SK-N-DZ (cell line): ENCODE data around the gene TMEM200A.

Experiments used
- DNase-seq: peaks from one replicate; pipeline ENCODE4 v3.0.0-alpha.2; 2015; ENCODE audit warnings: low spot score

Gene TMEM200A

DNA sequence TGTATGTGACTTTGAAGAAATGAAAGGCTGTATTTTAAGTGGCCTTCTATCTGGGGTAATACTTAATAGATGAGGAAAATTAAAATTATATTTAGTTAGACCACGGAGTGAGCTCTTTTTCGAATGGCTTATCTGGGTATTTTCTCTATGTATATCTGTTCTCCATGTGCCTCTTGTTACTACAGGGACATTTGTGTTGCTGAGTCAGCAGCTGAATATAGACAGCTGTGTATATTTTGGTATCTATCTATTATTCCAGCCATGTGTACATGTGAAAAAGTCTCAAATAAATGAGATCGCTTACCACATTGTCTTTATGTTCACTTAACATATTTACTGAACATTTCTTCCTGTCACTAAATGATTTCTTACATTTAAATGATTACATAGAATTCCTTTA lies 57.2 kb downstream of the TMEM200A start:
- no peak for DNase-seq

DNA sequence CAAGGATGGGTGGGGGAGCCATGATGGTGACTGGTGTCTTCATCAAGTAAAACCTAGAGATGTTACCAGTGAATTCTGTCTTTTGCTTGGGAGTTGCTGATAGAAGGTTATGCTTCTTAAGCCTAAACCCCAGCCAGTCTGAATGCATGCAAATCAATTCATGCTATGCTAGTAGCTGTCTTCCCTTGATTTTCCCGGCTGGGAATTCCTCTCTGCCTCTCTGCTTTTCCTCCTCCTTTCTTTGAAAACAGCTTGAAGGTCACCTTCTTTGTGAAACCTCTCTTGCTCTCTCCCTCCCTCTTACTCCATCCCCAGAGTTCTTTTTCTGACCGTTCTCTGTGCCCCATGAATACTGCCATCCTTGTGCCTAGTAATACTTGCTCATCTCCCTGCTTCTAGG lies 58.9 kb downstream of the TMEM200A start:
- DNase-seq: no peak

DNA sequence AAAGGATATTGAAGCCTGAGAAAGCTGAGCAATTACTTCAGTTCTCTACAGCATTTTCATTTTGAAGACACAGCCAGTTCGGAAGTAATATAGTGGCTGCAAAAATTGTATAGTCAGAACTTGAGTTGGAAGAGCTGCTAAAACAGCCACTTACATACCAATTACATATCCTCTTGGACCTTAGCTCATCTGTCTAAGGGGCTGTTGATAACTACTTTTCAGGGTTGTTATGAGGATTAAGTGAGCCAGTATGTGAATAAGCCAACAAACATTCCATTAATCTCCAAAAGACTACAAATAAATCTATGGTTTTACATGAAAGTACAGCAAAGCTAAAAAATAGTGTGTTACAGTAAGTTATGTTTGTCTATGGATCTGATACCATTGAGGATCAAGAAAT lies 59.7 kb downstream of the TMEM200A start:
- no peak for DNase-seq

DNA sequence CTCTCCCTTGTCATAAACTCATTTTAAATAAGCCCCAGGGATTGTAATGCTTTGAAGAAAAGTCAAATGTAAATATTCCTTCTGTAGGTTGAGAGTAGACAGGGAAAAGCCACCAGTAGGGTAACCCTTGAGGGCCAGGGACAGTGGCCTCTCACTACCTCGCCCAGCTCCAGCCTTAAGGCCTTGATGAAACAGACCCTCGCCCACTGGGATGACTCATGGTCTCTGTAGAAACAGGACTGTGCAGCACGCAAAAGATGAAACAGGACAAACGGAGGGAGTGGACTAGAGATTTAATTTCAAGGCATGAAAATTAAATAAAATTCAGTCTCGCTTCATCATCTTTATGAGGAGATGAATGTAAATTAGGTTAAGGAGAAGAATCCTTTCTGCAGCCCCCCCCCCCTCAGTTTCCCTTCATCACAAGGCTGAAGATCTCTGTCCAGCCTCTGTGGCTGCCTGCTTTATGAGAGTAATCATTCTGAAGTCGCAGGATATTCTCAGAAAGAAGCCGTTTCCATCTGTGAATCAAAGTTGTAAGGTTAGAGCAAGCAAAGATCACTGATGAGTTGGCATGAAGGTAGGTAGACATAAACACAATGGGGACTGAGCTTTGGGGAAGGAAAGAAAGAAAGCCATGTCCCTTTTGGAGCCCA lies 60.4 kb downstream of the TMEM200A start:
- DNase-seq: peak; percentile 44

DNA sequence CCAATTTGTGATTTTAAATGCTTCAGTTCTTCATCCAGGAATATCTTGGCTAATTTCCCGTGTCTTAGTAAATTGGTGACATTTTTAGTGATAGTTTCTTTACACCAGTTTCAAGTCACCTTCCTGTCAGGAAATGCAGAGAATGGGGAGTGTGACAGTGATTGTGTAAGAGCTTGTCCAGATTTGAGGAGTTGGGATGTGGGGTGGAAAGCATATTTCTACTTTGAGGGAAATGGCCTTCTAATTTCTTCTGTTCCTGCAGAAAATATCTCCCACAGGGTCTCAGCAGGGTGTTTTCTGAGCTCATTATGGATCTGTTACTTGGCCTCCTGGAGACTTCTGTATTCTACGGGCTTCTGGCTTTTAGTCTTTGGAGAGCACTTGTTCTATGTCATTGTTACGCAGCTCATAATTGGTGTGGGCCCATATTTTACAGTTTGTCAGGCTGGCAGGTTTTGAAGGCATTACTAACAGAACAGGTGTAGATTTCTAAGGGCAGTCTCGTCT lies 65.6 kb downstream of the TMEM200A start:
- DNase-seq: no peak

DNA sequence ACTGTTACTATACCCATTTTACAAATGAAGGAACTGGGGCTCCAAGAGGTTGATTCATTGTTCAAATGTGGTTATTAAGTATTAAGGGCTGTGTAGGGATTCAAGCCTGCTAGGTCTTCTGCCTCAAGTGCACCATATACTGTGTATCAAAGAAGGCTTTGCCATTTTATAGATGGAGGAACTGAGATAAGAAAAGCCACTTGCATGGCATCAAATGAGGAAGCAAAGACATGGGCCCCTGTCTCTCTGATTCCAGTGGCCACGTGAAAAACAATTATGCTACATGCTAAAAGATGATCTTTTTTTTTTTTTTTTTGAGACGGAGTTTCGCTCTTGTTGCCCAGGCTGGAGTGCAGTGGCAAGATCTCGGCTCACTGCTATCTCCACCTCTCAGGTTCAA lies 67.0 kb downstream of the TMEM200A start:
- no peak for DNase-seq

DNA sequence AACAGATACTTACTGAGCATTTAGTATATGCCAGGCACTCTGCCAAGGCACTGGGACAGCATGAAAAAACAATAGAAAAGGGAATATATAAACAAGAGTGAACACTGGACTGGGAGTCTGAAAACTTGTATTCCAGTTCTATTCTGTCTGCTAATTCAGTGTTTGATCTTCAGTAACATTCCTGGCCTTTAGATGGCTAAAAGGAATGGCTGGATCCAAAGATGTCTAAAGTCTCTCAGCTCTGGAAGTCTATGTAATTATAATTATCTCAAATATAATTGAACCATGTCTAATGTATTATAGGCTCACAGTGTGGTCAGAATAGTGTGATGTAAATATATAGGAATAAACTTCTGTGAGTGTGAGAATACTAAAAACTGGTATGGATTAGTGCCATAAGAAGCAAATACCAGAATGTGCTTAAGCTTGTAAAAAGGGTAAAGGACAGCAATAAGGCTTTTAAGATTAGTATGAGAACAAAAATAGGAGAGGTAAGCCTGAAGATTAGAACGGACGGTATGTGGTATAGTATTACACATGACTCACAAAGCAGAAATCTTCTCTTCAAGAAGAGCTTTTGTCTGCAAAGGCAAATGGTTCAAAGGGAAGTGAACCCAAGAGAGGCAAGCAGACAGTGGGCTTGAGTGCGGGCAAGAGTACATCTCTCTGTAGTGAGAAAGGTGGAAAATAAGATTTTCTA lies 68.5 kb downstream of the TMEM200A start:
- DNase-seq: no peak

DNA sequence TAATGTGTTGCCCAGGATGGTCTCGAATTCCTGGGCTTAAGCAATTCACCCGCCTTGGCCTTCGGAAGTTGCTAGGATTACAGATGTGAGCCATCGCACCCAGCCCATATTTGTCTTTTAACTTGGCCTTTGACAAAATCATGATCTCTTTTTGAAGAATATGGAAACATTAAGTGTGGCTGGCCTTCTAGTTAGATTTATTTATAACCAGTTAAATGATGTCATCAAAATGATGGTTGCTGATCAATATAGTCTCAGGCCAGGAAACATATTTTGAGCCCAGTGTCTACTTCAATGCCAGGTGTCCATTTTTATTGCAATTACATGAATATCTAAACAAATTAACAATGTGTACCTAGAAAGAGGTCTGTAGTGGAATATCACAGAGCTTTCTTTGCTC lies 69.4 kb downstream of the TMEM200A start:
- DNase-seq: no peak

DNA sequence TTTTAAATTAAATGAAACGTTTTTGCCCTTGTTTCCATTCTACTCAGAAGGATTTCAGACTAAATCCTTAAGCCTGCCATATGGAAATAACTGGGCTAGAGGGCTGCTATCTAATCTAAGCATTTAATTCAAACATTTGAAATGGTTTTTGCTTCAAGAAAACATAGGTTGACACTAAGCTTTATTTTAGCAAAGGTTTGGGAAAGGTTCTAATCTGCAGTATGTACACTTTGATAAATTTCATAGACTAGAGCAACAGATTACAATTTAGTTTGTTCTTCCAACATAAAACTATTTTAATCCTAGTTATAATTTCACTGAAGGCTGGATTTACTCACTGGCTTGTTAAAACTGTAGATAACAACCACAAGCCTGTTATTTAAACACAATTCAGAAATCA lies 72.1 kb downstream of the TMEM200A start:
- no peak for DNase-seq

DNA sequence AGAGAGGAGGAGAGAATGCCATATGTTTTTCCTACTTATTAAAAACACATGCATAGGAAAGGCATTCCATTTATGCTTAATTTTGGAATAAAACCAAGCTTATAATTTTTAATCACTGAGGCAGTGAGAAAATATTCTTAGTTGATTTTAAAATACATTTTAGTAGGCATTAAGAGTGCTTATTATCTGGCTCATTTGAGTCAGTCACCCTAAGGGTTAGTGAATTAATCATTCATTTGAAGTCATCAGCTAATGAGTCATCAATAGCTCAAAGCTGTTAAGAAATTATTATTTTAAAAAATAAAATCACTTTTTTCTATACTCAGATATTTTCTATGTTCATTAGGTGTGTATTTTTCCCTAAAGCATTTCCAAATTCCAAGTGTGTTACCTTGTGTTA lies 81.6 kb downstream of the TMEM200A start:
- DNase-seq: no peak

DNA sequence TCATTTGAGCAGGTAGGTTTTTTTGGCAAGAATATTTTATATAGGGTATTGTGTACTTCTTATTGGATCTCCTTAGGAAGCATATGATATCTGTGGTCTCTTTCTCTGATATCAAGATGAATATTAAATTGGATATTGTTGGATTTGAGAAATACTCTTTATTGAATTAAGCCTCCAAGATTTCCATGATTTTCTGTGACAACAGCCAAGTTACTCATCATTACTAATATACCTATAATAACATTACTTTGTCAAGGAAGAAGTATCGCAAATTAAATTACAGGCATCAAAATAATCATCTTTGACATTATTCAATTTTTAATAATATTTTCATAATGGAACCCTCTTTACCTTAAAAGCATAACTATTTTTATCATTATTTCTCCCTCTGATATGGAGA lies 86.5 kb downstream of the TMEM200A start:
- DNase-seq: no peak

DNA sequence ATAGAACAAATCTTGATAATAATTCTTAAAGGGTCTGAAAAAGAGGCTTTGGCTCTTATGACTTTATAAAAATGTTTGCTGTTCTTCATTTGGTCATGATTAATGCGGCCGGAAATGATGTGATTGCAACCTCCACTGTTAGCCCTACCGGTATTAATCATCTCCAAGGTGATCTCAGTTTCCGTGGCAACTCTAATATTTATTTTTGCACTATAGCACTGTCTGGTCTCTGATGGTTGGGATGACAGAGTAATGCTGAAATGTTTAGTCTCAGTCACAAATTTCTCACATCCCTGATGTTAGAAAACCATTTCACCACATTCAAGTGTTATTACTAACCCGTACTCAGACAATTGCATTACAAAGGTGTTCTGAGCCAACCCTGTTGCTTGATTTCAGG lies 87.4 kb downstream of the TMEM200A start:
- DNase-seq: no peak

DNA sequence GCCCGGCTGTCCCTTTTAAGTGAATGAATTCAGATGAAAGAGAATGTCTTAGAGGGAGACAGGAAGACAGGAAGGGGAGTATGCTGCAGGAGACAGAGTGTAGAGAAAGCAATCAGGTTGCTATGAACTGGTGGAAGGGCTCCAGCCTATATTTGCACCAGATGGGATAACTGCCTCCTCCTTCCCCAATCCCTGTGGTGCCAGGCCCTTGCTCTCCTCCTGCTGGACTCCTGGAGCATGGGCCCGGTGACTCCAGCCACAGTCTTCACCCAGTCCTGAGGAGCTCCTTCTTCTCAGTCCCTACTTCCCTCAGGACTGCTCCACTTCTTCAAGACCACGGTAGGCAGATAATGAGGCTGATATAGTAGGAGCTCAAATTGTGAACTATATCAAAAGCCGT lies 91.8 kb downstream of the TMEM200A start:
- DNase-seq: no peak

DNA sequence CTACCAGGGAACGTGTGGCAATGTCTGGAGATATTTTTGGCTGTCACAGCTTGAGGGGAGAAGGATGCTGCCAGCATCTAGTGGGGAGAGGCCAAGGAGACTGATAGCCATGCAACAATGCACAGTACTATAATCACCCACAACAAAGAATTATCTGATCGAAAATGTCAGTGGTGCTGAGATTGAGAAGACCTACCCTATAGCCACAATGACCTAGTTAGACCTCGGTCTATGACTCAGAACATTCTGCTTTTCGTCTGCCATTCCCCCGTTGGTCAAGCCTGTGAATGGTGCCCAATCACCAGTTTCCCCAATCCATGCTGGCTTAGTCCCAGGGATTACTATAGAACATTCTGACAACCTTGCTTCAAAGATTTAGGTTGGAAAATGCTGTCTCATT lies 93.5 kb downstream of the TMEM200A start:
- DNase-seq: no peak

DNA sequence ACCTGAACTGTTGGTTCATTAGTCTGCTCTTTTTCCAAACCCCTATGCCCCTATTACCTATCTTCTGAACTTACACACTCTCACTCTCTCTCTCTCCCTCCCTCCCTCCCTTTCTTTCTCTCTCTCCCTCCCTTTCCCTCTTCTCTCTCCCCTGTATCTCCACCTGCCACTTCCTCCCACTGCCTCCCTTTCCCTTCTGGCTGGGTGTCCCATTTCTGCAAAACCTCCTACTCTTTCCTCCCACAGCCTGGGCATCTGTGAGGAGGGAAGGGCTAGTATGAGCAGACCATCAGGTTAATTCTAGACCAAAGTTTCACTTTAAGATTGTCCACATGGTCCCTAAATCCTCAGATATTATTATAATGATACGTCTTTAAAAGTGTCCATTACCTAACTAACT lies 95.1 kb downstream of the TMEM200A start:
- DNase-seq: no peak

DNA sequence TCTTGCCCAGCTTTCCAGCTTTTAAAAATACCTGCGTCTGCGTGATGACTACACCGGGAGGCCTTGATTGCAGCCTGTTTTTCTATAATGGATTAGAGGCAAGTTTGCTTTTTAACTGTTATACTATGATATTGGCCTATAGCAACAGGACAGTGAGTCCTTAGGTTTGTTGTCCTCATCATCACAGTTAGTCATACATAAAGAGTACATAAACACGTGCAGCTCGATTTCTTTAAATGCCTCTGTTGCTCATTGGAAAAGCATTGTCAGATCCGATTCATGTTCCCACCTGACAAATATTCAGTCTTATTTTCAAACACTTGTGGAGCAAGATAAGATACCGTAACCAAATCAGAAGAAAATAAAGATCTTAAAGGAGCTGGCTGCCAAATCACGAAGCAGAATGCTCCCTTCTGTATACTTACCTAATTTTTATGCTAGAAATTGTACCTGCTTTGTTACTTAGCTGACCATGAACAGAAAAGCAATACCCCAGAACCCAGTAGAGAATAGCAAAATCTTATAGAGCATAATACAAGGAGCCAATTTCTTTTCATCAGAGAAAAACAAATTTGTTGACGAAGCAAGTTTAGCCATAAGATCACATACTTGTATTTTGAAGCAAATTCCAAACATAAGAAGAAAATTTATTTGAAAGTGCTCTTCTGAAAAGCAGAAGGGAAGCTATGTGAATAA lies 100.4 kb downstream of the TMEM200A start:
- DNase-seq: no peak

DNA sequence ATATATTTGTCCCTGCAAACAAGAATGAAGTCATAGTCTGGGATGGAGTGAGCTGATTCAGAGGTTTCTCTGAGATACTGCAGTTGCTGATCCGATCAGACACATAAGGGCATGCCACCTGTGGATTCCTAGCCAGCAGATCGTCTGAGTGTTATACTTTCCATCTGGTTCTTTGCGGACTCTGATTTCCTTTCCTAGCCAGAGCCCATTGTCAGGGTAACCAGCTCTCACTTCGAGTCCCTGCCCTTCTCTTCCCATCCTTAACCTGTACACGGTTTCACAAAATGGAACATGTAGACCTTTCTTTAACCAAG lies 100.9 kb downstream of the TMEM200A start:
- no peak for DNase-seq

DNA sequence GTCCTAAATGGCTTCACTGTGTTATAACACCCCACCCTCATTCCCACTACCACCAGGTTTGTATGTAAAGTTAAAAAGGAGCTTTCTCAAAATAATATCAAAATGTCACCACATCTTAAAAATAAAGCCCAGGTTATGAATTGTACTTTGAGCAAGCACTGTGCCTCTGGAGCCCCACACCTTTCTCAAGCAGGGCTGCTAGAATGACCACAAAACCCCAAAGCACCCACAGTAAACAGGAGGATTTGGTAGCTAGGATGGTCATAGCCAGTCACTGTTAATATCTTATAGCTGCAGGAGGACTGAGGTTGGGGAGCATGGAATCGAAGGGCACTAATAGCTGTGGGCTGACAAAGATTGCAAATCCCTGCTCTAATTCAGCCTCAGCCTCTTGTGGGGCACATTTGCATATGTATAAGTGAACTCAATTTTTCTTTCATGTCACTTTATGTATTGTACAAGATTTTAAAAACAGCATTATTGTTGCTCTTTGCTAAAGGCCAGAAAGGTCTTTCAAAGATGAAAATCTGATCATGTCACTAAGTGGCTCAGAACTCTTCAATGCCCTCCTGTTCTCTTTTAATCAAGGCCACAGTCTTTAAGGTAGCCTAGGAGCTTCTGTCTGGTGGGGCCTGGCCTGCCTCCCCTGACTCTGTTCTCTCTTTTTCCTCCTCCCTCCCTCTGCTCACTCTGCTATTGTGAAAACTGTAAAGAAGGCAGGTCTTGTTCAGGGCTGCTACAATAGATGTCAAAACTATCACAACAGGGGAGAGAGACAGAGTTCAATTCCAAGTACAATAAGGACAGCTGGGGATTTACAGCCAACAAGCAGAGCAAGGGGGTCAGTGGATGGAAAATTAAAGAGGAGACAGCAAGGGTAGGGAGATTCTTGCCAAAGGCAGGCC lies 101.6 kb downstream of the TMEM200A start:
- DNase-seq: no peak

DNA sequence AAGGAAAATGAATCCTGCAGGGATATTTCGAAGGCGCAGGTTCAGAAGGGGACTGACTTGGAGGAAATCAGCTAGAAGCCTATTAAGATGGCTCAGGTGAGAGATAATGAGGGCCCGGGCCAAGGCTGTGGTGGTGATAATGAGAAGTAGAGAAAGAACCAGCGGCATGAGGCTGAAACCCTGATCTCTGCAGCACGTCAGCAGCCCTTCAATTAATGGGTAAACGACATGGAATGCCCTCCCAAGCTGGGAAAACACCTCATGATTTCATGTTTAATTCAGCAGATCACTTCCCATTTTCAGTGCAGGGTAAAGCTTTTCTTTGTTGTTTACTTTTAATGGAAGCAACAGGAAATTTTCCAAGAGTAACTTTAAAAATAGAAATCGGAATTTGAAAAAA lies 104.9 kb downstream of the TMEM200A start:
- no peak for DNase-seq

DNA sequence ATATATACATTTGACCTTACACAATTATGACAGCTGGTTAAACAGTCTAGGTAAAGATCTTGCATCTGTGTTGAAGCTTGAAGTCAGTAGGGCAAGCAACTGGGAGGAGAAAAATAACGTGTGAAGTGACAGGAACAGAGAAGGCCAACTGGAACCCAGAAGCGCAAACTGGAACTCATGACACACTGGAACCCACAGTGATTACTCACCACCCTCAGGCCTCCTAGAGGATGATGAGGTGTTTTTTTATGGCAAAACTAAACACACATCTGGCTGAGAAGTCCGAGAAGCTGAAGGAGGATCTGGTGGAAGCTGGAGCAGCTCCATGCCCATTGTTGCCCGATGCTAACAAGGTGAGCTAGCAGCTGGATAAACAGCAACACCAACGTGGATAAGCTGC lies 108.1 kb downstream of the TMEM200A start:
- no peak for DNase-seq

DNA sequence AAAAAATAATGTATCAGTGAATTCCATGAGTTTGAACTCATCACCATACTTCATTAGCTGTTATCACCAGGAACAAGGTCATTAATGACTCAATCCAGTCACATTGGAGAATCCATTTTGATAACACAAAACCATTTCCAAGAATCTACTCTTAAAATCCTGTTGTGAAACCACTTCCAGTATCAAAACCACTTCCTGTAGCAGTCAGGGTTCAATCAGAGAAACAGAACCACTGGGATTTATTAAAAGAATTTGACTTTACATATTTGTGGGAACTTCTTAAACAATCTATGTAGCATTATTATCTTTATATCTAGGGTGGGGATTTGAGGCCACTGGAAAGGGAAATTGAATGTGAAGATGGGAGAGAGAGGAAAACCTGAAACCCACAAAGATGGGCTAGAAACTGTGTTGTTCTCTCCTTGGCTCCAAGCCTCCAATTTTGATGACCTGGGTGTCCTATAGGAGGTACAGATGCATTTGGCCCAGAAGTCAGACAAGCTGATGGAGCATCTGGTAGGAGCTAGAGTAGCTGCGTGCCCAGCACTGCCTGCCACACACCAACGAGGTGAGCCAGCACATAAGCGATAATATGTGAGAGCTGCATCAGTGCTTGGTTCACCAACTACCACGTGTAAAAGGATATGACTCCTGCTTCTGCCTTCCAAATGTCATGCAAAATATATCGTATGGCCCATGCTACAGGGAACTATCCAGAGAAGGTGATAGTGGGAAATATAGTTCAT lies 117.0 kb downstream of the TMEM200A start:
- no peak for DNase-seq
